Activated naive CD4-positive, alpha-beta T cell treated with anti-CD3 and anti-CD28 coated beads for 36 hours (primary cell): ENCODE measurements around the gene TEX2. TPM values are rescaled to one million over a fixed set of nuclear protein-coding genes. Genes with fewer than 3 reads are reported as not detected.

ENCODE experiments used
- CTCF ChIA-PET: fragments of 350-600 bp; sonication (Branson Sonifier 250); formaldehyde crosslinking; loops from one replicate; lab custom pipeline; 2021; ENCODE audit warnings: antibody characterized with exemption; lab: Charles Lee
- DNase-seq: peaks from one replicate; pipeline ENCODE4 v3.0.0-alpha.2; 2020
- H3K27ac Mint-ChIP-seq: one replicate; pipeline ENCODE4 v1.8.0; 2021; ENCODE audit warnings: mild to moderate bottlenecking, mixed read lengths
- H3K27me3 Mint-ChIP-seq: one replicate; pipeline ENCODE4 v1.8.0; 2021; ENCODE audit warnings: low read depth, mixed read lengths
- H3K36me3 Mint-ChIP-seq: one replicate; pipeline ENCODE4 v1.8.0; 2021; ENCODE audit warnings: low read depth, mixed read lengths
- H3K4me1 Mint-ChIP-seq: one replicate; pipeline ENCODE4 v1.8.0; 2021; ENCODE audit warnings: low read depth, mixed read lengths
- H3K4me3 Mint-ChIP-seq: one replicate; pipeline ENCODE4 v1.8.0; 2021; ENCODE audit warnings: mild to moderate bottlenecking, moderate library complexity, mixed read lengths
- H3K9me3 Mint-ChIP-seq: one replicate; pipeline ENCODE4 v1.8.0; 2021; ENCODE audit warnings: mixed read lengths
- intact Hi-C: fragments of 100-400 bp; cut with micrococcal nuclease; formaldehyde crosslinking; loops from one replicate; pipeline ENCODE4 v1.15.1; 2023
- total RNA-seq, 2 experiments: library from RNA; stranded (reverse); gene quantifications; one replicate each; pipeline ENCODE4 v1.2.3, GENCODE V29; 2021

The TEX2 gene
- total RNA-seq, 2 experiments from 2014 or later: 9.2 to 10.6 TPM

DNA sequence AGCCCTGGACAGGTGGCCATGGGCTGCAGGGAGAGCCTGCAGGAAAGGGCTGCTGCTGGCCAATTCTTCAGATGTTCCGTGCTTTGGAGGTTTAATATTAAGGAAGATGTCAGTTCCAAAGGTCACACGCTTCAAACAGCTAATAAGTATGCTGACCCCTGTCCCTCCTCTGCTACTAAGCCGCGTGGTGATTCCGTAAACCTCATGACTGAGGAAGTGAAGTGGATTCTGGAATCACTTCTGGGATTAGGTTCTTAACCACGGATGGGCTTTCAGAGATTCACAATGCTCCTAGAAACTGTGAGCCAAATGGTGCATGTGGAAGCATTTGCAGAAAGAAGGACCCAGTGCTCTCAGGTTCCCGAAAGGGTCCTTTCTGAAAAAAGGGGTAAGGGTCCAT, 104.7 kb downstream of the TEX2 start:
- no peak overlapping the region for H3K27ac Mint-ChIP-seq
- H3K27me3 Mint-ChIP-seq: no peaks in the 10 kb centered on the region
- intact Hi-C loops: no loop called here

GRCh38 chr17:64157669-64158180, 105.3 kb downstream of the TEX2 start:
- no peak overlapping the region for H3K27ac Mint-ChIP-seq
- H3K36me3 Mint-ChIP-seq: peaks cover under 1% of the 10 kb centered on the region
- no peaks in the 10 kb centered on the region for H3K27me3 Mint-ChIP-seq
- no peaks in the 10 kb centered on the region for H3K9me3 Mint-ChIP-seq
- intact Hi-C loops: no loop called here
- CTCF ChIA-PET: no interaction called here
- DNase-seq: no peak
- no peaks in the 10 kb centered on the region for H3K4me1 Mint-ChIP-seq
- no peak overlapping the region for H3K4me3 Mint-ChIP-seq

More for the DNA sequence above, 104.7 kb downstream of the TEX2 start:
- CTCF ChIA-PET: interaction anchor here (1.1 kb wide), 1 partner anchor 132 kb away, joined by 3 read pairs; no protein-coding TSS in a partner anchor
- DNase-seq: no peak
- Mint-ChIP-seq H3K9me3 (no peaks in the 10 kb centered on the region), H3K4me1 (no peaks in the 10 kb centered on the region), H3K36me3 (no peaks in the 10 kb centered on the region), H3K4me3 (no peak overlapping the region)

DNA sequence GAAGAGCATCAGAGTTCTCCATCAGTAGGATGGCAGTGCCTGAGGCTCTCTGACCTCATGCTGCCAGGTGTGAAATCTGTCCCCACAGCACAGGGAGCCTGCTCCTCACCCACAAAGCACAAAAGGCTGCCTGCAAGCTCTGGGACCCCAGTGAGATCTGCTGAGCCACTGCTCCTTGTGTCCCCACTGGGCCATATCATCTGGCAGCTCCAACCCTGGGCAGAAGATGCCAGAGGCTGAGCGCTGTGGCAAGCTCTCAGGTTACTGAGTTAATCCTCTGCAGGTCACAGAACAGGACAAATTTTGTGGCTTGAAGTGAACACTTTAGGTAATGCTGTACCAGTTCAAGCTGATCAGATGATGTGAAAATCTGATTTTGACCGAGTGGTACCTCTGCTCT, 106.4 kb downstream of the TEX2 start:
- Mint-ChIP-seq H3K9me3 (no peaks in the 10 kb centered on the region), H3K36me3 (peaks cover 2% of the 10 kb centered on the region), H3K4me3 (no peak overlapping the region), H3K27ac (no peak overlapping the region), H3K27me3 (no peaks in the 10 kb centered on the region), H3K4me1 (no peaks in the 10 kb centered on the region)
- CTCF ChIA-PET: no interaction called here
- intact Hi-C loops: no loop called here
- DNase-seq: no peak

- Mint-ChIP-seq H3K27me3 (no peaks in the 10 kb centered on the region), H3K9me3 (no peaks in the 10 kb centered on the region), H3K4me3 (no peak overlapping the region), H3K36me3 (peaks cover 2% of the 10 kb centered on the region), H3K4me1 (no peaks in the 10 kb centered on the region), H3K27ac (no peak overlapping the region)
- DNase-seq: no peak
- CTCF ChIA-PET: interaction anchor here (1.3 kb wide), 1 partner anchor 244 kb away, joined by 3 read pairs; the partner anchor contains the start of gene CSHL1
- intact Hi-C loops: no loop called here
Measured at GRCh38 chr17:64155751-64156544, 107.1 kb downstream of the TEX2 start.

- H3K9me3 Mint-ChIP-seq: no peaks in the 10 kb centered on the region
- intact Hi-C loops: no loop called here
Measured at GRCh38 chr17:64155129-64155528, 107.9 kb downstream of the TEX2 start.

GRCh38 chr17:64154717-64155116, 108.3 kb downstream of the TEX2 start:
- Mint-ChIP-seq H3K27ac (no peak overlapping the region), H3K4me3 (no peak overlapping the region), H3K27me3 (no peaks in the 10 kb centered on the region), H3K9me3 (no peaks in the 10 kb centered on the region), H3K4me1 (no peaks in the 10 kb centered on the region), H3K36me3 (peaks cover 7% of the 10 kb centered on the region)
- DNase-seq: no peak
- CTCF ChIA-PET: interaction anchor here (0.5 to 1.3 kb wide), 3 partner anchors 21 to 848 kb away, joined by 3 to 4 read pairs (median 4); partner anchors contain the start of gene CSHL1
- intact Hi-C loops: no loop called here

More at GRCh38 chr17:64155129-64155528, 107.9 kb downstream of the TEX2 start:
- Mint-ChIP-seq H3K4me1 (no peaks in the 10 kb centered on the region), H3K27me3 (no peaks in the 10 kb centered on the region), H3K36me3 (peaks cover 6% of the 10 kb centered on the region), H3K27ac (no peak overlapping the region), H3K4me3 (no peak overlapping the region)
- no peak for DNase-seq
- CTCF ChIA-PET: interaction anchor here (1.3 kb wide), 1 partner anchor 244 kb away, joined by 3 read pairs; the partner anchor contains the start of gene CSHL1

DNA sequence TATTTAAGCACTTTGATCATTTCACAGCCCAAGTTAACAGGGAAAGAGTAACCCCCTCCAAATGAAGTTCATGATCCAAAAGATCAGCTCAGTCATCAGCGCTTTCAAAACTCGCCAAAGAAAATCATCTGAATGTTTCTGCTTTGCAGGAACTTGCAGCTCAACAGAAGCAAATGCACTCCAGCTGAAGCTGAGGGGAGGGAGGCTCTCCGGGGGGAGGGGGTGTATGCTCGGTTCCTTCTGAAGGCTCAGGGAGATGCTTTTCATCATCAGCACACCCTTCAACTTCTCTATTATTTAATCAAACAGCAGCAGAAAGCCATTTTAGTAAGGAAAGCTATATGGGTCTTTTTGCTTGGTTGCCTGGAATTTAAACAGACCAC, 108.8 kb downstream of the TEX2 start:
- Mint-ChIP-seq H3K9me3 (no peaks in the 10 kb centered on the region), H3K27ac (no peak overlapping the region), H3K27me3 (no peaks in the 10 kb centered on the region), H3K36me3 (peaks cover 7% of the 10 kb centered on the region), H3K4me3 (no peak overlapping the region), H3K4me1 (no peaks in the 10 kb centered on the region)
- no peak for DNase-seq
- intact Hi-C loops: no loop called here
- CTCF ChIA-PET: interaction anchor here (0.5 to 1.3 kb wide), 3 partner anchors 21 to 848 kb away, joined by 3 to 4 read pairs (median 4); partner anchors contain the start of gene CSHL1

GRCh38 chr17:64153565-64154312, 109.3 kb downstream of the TEX2 start:
- H3K9me3 Mint-ChIP-seq: no peaks in the 10 kb centered on the region
- H3K27me3 Mint-ChIP-seq: no peaks in the 10 kb centered on the region
- peaks cover 7% of the 10 kb centered on the region for H3K36me3 Mint-ChIP-seq
- H3K27ac Mint-ChIP-seq: no peak overlapping the region
- no peaks in the 10 kb centered on the region for H3K4me1 Mint-ChIP-seq
- CTCF ChIA-PET: interaction anchor here (1.0 to 1.1 kb wide), 2 partner anchors 20 to 128 kb away, joined by 3 to 4 read pairs; no protein-coding TSS in a partner anchor
- intact Hi-C loops: no loop called here
- no peak for DNase-seq
- no peak overlapping the region for H3K4me3 Mint-ChIP-seq

- intact Hi-C loops: no loop called here
- peaks cover 12% of the 10 kb centered on the region for H3K36me3 Mint-ChIP-seq
Measured at GRCh38 chr17:64152428-64153125, 110.5 kb downstream of the TEX2 start.

GRCh38 chr17:64151016-64151368, 112.1 kb downstream of the TEX2 start:
- intact Hi-C loops: no loop called here
- no peak for DNase-seq
- H3K4me3 Mint-ChIP-seq: no peak overlapping the region
- peaks cover 10% of the 10 kb centered on the region for H3K4me1 Mint-ChIP-seq
- no peaks in the 10 kb centered on the region for H3K9me3 Mint-ChIP-seq
- H3K36me3 Mint-ChIP-seq: peaks cover 12% of the 10 kb centered on the region
- no peaks in the 10 kb centered on the region for H3K27me3 Mint-ChIP-seq
- H3K27ac Mint-ChIP-seq: no peak overlapping the region
- CTCF ChIA-PET: no interaction called here

More at GRCh38 chr17:64152428-64153125, 110.5 kb downstream of the TEX2 start:
- H3K27me3 Mint-ChIP-seq: no peaks in the 10 kb centered on the region
- CTCF ChIA-PET: interaction anchor here (0.7 to 1.1 kb wide), 3 partner anchors 129 to 130 kb away, joined by 3 read pairs; no protein-coding TSS in a partner anchor
- H3K4me3 Mint-ChIP-seq: no peak overlapping the region
- DNase-seq: no peak
- H3K27ac Mint-ChIP-seq: no peak overlapping the region
- peaks cover 7% of the 10 kb centered on the region for H3K4me1 Mint-ChIP-seq
- H3K9me3 Mint-ChIP-seq: no peaks in the 10 kb centered on the region

DNA sequence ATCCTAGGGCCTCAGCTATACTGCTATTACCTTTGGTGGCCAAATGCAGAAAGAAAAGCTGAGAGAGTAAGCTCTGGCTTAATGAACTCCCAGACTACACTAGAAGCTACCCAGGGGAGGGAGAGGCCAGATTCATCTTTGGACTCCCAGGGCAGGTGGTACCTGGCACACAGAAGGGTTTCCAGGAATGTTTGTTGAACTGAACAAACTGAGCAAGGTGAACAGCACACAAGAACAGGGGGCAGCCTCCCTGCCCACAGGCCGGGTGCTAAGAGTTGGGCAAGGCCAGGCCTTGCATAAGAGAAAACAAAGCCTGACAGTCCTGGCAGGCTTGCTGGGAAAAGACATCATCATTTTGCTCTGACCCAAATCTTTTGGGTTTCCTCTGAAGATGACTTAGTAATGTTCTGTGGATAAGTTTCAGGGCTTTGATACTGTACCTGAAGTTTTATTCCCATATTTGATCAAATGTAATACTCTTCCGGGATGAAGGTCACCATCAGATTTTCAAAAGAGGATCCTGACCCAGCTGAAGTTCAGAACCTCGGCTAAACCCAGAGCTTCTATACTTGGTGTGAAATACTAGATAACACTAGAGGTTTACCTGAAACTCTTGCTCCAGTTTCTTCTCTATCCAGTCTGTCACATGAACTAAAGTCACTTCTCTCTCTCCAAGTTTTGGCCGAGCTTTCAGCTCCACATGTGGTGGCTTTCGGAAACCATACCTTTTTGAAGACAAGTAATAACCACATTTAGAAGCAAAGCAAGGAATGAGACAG, 112.6 kb downstream of the TEX2 start:
- intact Hi-C loops: no loop called here
- H3K36me3 Mint-ChIP-seq: peaks cover 12% of the 10 kb centered on the region
- H3K27ac Mint-ChIP-seq: peak overlapping the region; percentile 18
- H3K9me3 Mint-ChIP-seq: no peaks in the 10 kb centered on the region
- CTCF ChIA-PET: interaction anchor here (0.9 to 4.1 kb wide), 5 partner anchors 17 to 140 kb away, joined by 3 to 35 read pairs (median 11); no protein-coding TSS in a partner anchor
- no peak for DNase-seq
- no peak overlapping the region for H3K4me3 Mint-ChIP-seq
- H3K4me1 Mint-ChIP-seq: peaks cover 10% of the 10 kb centered on the region
- H3K27me3 Mint-ChIP-seq: no peaks in the 10 kb centered on the region
